GM21825 (cell line): ENCODE measurements around the gene RFC1.

Source experiments
- ATAC-seq: cut with Tn5 transposase; IDR thresholded peaks from one replicate; pipeline ENCODE4 v1.9.1; 2021; ENCODE audit warnings: mild to moderate bottlenecking, moderate library complexity; ENCODE audit not compliant: unreplicated experiment

RFC1 gene

DNA sequence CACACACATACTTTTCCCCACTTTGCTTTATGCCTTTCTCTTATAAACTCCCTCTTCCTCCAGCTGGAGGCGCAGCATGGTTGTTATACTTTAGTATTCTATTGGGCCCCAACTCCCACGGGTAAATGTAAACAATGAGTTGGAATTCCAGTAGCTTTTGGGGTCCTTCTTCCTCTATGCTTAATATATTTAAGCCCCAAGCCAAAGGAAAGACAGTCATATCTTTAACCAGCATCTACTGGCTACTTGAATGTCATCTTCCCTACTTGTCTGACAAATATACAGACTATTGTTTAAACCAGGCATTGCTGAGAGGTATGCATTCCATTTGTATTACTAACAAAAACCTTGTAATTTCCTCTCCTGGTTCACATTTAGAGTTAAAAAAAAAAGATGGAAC is 110.9 kb downstream of the RFC1 start:
- ATAC-seq, result no peak

DNA sequence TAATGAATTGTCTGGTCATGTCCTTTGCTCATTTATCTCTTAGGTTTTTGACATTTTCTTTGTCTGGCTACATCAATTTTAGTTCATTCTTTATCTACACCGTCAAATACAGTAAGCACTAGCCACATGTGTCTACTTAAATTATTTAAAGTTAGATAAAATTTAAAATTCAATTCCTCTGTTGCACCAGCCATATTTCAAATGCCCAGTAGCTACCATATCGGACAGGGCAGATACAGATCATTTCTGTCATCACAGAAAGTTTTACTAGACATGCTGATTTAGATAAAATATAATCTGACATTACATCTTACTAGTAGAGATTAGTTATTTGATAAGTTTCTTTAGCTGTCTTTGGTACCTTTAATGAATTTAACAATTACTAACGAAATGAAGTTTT is 122.7 kb downstream of the RFC1 start:
- no peak for ATAC-seq
